Hematopoietic multipotent progenitor cell treated with erythropoietin and hydrocortisone succinate and interleukin-3 and kit ligand, for 4 days (in vitro differentiated cells): ENCODE data around the gene DPH2.

Experiments used
- DNase-seq: peaks from one replicate; pipeline ENCODE4 v3.0.0-alpha.2; 2015

Gene DPH2

DNA sequence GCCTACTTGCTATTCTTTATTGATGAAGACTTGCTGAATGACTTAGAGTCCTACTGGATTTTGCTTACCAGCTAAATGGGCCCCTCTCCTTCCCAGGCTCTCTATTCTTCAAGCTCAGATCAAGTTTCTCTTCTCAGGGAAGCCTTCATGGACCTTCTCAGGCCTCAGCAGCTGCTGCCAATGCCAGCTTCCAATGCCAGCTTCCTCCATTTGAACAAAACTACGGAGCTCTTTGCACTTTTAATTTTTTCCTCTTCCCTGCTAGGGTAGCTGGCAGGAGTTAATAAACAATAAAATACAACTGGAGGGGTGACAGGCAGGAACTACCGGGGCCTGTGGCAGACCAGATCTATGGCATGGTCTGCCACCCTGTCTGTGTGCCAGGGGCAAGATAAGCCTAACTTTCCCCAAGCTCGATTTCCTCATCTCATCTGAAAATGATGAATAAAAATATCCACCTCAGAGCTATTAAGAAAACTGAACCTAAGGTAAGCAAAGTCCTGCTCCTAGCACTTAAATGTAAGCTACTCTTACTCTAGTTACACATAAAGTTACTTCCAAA lies 24.1 kb upstream of the DPH2 start:
- peak; percentile 74 for DNase-seq

DNA sequence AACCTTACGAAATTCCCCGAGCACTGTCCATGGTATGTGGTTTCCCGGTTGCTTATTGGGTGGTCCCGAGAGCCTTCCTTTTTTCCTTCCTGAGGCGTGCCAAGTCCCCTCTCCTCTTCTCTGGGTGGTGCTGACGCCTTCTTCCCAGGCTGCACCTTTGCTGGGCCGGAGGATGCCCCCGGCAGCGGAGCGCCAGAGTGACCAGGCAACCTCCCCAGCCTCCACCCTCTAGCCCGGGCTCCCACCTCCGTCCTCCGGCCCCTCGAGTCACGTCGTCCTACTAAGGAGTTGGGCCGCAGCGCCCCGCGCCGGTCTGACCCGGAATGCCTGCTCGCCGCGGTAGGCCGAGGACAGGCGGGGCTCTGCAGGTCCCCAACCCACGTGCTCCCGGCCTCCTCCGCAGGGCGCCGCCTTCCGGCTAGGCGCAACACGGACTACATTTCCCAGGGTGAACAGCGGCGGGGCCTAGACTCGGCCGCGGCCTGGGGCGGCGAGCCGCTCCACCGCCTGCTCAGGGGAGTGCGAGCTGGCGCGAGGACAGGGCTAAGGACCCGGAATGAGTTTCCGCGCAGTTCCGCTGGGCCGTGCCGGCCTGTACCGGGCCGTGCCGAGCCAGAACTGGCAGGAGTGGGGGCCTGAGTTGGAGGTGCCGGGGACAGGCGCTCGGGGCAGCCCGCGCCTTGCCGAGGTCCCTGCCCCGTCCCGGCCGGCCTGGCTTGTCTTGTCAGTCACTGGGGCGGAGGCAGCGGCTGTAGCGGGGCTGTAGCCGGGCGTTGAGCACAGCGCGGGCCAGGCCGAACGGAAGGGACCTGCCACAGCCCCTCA lies 23.4 kb upstream of the DPH2 start, which contains the start of gene IPO13:
TSS of gene IPO13 (plus strand) at position 715 of the 825 bp plus-strand sequence. CDS start 651 bp downstream, outside the sequence.
- DNase-seq: peak; percentile 99

DNA sequence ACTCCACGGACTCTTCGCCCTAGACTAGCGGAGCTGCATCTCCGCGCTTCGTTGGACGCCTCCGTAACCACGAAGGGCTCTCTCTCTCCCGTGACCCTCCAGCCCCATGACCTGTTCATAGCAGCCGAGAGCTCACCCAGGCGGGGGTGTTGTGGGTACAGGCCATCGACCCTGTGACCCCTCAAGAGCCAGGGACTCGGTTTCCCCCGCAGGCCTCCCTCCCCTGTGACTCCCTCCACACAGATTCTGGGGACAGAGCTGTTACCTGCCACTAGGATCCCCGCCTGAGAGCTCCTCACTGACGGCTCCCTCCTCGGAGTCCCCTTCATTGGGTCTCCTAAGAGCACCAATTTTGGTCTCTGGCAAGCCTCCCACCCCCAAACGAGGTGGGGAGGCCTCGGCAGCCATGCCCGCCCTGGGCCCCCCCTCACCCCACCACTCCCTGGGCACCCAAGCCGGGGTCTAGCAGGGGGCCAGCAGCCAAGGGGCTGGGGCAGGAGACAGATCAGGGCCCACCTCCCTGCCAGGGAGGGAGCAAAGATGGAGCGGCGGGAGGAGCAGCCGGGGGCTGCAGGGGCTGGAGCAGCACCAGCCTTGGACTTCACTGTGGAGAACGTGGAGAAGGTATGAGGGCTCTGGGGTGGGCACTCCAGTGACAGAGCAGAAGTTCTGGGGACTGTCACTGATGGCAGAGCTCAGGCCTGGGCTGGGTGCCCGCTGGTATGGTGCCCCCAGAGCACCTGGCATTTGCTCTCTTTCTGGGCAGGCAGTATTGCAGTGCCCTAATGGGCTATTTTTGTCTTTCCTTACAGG lies 22.5 kb upstream of the DPH2 start:
- DNase-seq: no peak

DNA sequence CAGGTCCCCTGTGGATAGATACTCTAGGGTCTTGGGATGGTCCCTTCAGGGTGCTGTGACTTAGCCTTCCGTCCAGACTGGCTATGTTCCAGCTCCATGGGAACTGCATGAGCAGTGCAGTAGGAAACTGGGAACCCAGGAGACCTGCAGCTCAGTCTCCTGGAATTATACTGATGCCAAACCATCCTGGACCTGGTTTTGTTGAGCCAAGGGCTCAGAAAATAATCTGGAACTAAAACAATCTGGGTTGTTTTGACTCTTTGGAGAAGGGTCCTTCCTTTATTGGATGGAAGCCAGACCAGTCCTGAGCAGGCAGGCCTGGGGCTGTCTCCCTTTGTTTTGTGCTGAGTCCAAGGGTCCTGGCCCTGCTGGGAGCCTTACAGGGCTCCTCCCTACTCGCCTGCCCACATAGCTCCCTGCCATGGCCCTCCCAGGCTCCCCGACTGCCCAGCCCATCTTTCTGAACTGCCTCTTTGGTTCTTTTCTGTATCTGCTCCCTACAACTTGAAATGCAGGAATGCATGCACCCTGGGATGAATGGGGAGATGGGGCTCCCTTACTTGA lies 21.9 kb upstream of the DPH2 start:
- DNase-seq: no peak

DNA sequence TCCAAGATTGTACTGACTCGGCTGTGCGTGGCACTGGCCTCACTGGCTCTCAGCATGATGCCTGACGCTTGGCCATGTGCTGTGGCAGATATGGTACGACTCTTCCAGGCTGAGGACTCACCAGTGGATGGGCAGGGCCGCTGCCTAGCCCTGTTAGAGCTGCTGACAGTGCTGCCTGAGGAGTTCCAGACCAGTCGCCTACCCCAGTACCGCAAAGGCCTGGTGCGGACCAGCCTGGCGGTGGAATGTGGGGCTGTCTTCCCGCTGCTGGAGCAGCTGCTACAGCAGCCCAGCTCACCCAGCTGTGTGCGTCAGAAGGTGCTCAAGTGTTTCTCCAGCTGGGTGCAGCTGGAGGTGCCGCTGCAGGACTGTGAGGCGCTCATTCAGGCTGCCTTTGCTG lies 20.1 kb upstream of the DPH2 start:
- DNase-seq: no peak

DNA sequence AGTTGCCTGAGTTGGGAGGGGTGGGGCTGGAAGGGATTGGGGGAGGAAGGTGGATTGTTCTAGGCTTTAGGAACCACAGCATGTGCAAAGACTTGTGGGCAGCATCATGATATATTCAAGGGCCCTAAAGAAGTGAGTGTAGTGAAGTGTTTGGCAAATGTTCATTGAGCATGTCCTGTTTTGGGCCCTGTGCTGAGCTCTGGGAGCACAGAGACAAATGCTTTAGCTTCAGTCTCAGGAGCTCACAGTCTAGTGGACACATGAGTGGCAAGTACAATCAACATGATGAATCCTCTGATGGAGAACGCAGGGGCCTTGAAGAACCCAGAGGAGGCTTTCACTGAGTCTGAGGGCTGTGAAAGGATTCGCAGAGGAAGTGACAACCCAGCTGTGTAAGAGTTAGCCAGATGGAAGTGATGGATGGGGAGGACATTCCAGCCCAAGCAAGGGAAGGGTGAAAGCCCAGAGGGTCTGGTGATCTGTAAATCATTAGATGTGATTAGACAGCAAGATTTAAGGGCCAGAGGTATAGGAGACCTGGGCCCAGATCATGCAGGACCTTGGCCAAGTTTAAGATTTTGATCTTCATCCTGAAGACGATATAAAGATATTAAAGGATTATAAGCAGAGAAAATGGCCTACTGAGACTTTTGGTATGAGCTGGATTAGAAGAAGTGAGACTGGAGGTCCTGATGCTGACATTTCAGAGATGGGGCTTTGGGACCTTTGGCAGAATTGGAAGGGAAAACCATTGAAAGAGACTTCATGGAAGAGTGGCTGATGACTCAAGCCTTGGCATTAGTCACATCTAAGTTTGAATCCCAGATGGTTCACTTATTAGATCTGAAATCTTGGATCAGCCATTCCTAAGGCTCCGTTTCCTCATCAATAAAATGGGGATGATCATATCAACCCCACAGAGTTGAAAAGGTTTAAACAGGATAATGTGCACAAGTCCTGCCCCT lies 18.5 kb upstream of the DPH2 start:
- no peak for DNase-seq

DNA sequence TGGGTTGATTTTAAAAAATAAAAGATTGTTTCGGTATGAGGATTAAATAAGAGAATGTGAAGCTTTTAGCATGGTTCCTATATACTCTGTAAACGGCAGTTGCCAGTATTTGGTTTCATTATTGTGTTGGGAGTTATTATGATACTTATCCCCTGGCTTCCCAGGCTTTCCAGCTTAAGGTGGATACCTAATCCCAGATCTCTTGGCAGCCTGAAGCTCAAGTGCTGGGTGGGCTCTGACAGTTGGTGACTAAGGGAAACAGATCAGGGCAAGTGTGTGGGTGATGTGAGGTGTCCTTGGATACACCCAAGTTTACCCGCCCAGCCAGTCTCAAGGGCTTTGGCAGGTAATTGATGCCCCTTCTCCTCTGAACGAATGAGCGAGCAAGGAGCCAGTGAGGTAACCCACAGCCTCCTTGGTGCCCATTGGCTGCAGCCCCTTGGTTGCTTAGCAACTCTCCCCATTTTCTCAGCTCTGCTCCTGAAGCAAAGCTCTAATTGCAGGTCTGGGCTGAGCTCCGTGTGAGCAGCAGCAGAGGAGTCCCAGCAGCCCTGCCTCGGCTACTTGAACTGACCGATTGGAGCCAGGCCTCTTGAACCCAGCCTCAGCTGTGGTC lies 17.0 kb upstream of the DPH2 start:
- no peak for DNase-seq

DNA sequence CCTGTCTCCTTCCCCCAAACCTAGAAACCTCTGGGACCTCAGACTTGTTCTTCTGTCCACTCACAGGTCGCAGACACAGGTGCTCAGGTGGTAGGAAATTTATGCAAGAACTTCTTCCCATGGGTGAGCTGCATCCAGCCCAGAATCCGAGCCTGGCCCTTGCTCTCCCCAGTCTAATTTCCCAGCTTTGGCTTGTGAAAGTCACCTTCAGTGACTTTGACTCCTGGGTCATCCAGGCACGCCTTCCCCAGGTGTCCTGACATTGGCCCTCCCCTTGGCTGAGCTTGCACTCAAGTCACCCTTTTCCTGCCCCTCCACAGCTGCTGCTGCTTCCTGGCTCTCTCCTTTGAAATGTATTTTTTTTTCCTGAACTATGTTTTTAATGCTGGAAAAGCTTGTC lies 16.4 kb upstream of the DPH2 start:
- no peak for DNase-seq

DNA sequence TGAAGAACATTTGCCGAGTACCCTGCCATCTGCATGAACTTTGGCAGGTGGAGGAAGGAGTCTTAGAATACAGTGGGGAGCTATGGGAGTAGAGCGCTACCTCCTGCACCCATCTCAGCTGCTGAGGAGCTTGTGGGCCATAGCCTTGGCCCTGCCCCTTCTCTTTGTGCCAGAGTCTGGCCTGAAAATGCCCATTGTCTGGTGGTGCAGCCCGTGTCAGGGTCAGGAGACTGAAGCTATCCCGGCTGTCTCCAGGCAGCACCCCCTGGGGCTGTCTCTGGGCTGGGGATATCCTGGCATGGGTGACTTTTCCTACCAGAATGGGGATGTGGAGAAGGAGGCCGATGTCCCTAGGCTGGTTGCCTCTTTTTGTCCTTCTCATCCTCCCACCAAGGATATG lies 15.8 kb upstream of the DPH2 start:
- no peak for DNase-seq

DNA sequence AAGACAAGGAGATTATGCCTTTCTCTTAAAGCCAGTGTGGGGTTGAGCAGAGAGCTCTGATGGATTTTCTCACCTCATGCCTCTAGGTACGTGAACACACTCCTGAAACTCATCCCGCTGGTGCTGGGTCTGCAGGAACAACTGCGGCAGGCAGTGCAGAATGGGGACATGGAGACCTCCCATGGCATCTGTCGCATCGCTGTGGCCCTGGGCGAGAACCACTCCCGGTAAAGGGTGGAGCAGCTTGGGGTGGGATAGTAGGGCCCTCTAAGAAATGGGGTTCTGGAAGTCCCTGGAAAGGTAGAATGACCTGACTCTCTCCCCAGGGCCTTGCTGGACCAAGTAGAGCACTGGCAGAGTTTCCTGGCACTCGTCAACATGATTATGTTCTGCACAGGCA lies 13.6 kb upstream of the DPH2 start:
- DNase-seq: no peak

DNA sequence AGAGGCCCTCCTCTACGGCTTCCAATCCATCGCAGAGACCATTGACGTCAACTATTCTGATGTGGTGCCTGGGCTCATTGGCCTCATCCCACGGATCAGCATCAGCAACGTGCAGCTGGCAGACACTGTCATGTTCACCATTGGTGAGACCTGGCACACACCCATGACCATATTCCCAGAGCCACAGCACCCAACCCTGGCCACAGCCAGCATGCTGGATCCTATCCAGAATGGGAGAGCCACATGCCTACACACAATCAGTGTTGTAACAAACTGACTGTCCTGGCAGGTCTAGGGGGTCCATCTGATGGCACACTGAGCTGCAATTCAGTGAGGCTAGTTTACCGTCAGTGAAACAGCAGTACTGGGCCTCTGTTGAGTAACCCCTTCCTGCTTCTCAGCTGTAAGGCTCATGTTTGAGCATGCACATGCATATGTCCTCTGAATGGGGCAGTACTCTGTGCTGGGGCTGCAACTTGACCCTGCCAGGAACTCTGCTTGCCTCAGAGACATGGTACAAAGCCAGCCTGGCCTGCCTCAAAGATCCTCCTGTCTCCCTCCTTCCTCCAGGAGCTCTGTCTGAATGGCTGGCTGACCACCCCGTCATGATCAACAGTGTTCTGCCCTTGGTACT lies 12.3 kb upstream of the DPH2 start:
- DNase-seq: no peak

DNA sequence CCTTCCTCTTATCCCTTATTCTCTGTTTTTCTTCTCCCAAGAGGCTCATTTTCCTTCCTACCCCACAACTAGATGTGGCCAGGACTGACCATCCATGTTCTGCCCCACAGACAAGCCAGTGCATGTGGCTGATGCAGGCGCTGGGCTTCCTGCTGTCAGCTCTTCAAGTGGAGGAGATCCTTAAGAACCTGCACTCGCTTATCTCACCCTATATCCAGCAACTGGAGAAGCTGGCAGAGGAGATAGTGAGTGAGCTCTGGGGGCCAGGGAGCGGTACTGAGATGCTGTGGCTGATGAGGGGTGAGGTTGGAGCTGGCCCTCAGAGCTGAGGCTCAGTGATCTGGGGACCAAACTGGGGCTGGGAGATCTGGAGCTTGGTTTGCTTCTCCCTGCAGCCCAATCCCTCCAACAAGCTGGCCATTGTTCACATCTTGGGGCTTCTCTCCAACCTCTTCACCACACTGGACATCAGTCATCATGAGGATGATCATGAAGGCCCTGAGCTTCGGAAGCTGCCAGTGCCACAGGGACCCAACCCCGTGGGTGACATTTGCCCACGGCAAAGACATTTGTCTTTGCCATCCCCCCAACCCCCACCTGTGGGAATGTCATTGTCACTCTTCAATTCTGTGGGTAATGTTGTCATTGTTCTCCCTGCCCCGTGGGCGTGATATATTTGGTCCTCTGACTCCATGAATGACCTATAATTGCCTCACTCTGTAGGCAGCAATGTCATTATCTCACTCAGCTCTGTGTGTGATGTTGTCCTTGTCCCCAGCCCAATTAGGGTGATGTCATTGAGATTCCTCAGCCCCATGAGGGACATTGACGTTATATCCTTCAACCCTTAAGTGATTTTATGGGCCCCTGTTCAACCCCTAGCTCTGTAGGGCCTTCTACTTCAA lies 11.2 kb upstream of the DPH2 start:
- peak; percentile 63 for DNase-seq

DNA sequence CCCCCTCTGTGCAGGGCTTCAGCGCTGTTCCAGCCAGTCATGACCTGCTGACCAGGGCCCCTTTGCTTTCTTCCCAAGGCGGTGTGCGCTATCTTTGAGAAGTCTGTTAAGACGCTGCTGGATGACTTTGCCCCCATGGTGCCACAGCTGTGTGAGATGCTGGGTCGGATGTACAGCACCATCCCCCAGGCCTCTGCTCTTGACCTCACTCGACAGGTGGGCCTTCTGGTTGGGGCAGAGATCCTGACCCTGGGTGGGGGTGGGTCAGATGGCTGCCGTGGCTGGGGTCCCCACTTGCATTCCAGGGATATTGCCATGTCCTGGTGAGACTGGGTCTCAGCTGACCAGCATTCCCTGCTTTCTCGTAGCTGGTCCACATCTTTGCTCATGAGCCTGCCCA lies 9.0 kb upstream of the DPH2 start:
- DNase-seq: no peak

DNA sequence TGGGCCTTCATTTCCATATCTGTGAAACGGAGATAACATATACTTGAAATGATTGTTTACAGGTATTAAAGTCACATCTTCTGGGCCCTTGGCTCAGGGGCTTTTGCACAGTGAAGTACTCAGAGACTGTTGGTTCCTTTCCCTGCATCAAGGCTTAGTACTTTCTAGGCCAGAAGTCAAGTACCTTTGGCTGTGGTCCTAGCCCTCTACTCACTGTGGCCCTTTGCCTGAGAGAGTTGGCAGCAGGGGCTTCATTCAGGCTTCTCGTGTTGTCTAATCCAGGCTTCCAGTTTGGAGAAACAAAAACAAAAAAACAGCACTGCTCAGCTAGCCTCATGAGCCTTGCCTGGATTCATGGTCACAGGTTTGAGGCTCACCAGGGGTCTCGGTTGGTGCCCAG lies 8.1 kb upstream of the DPH2 start:
- DNase-seq: no peak

DNA sequence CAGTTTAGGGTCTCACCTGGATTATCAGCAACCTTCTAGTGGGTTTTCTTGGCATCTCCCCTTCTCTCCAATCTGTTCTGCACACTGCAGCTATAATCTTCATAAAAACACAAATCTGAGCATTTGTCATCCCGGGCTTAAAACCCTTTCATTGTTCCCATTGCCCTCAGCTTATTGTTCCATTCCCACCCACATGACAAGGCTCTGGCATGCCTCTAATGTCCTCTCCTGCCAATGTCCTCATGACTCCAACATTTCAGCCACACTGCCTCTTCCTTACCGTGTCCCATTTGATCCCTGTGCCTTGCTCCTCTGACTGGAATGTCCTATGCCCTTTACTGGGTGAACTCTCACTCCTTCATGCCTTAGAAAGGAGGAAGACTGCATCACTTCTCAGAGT lies 7.5 kb upstream of the DPH2 start:
- DNase-seq: no peak

DNA sequence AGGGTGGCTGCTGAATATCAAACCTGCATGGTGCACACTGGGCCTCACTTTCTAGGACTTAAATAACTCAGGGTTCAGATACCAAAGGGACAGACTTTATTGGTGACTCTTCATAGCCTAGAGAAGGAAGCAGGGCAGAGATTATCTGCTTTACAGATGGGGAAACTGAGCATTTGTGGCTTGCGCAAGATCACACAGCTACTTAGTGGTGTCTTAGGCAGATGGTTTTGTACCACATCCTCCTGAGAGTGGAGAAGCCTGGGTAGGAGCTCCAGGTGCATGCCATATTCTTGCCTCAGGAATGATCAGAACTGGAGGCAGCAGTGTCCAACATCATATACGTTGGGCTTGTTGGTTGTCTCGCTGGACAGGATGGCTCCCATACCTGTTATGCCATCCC lies 6.8 kb upstream of the DPH2 start:
- DNase-seq: no peak

DNA sequence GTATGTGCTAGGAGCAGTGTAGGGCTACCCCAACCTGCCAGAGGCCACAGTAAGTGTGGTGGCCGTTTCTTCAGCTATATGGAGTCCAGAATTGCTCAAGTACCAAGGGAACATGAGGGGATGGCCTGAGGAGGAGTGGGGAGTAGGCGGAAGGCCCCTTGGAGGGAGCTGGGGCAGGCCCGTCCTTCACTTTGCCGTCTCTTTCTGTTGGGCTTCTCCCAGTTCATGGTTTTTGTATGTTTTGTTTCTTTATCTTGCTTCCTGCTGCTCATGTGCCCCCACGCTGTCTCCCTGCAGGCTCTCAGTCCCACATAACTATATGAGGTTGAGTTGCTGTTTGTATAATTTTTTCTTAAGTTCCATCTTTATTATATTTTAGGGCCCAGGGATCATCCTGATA lies 5.9 kb upstream of the DPH2 start:
- DNase-seq: no peak

DNA sequence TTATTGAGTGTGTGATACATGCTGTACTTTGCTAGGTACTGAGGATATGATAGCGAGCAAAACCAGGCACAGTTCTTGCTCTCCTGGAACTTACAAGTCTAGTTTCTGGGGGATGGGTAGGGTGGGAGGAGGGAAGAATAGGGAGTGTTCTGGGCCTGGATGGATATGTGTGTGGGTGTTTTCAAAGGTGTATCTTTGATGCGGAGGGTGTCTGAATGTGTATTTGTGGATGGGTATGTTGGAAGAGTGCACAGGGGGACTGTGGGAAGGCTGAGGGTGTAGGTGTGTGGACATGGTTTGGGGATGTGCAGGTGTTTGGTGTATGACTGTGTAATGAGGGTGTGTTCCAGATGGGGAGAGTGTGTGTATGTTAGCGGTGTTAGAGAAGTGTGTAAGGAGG lies 4.5 kb upstream of the DPH2 start:
- DNase-seq: no peak

DNA sequence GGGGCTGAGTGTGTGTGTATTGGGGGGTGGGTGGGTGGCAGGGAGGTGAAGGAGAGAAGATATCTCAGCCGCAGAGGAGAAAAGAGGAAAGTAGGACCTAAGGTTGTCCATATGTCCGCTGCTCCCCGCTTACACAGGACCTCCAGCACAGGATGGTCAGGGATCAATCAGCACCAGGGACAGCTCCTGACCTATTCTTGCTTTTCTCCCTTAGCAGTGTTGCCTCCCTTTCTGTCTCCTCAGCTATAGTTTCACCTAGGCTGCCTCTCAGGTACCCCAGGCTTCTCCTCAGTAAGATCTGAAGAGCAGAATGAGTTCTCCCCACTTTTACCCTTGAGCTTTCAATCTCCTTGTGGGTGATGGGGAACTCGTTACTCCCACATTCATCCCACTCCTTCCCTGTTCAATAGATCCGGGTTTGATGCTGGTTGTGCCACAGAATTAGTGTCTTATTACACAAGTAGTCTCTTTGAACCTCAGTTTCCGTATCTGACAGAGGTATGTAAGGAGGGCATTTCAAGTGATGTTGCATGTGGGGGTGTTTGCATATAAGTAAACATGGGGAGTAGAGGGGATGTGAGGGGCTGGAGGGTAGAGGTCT lies 1.4 kb upstream of the DPH2 start:
- DNase-seq: peak; percentile 73

DNA sequence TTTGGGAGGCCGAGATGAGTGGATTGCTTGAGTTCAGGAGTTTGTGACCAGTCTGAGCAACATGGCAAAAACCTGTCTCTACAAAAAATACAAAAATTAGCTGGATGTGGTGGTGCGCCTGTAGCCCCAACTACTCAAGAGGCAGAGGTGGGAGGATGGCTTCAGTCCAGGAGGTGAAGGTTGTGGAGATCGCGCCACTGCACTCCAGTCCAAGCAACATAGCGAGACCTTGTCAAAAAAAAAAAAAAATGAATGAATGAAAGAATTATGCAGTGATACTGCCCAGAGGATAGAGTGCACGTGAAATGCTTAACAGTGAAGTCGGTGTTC lies 429 bp upstream of the DPH2 start:
- no peak for DNase-seq
